IMR-90 (cell line): ENCODE results near the gene FN1.

ENCODE experiments used
- BHLHE40 ChIP-seq: fragments of 150-350 bp; IDR thresholded peaks from 2 replicates; pipeline ENCODE4 v1.6.1; 2016; ENCODE audit warnings: mild to moderate bottlenecking, low read depth, low read length
- CEBPB ChIP-seq: IDR thresholded peaks from 2 replicates; pipeline ENCODE4 v1.6.1; 2012; ENCODE audit warnings: low read depth, low read length, improper control_type of control experiment
- MAFK ChIP-seq: IDR thresholded peaks from 2 replicates; pipeline ENCODE4 v1.6.1; 2012; ENCODE audit warnings: low read depth, low read length, improper control_type of control experiment
- MAZ ChIP-seq: IDR thresholded peaks from 2 replicates; pipeline ENCODE4 v1.6.1; 2012; ENCODE audit warnings: low read depth, mild to moderate bottlenecking, low read length, improper control_type of control experiment, moderate library complexity, borderline replicate concordance
- POLR2A ChIP-seq: IDR thresholded peaks from 2 replicates; pipeline ENCODE4 v1.6.1; 2012; ENCODE audit warnings: mild to moderate bottlenecking, low read depth, low read length
- RCOR1 ChIP-seq: IDR thresholded peaks from 2 replicates; pipeline ENCODE4 v1.6.1; 2012; ENCODE audit warnings: mild to moderate bottlenecking, low read length, improper control_type of control experiment; ENCODE audit not compliant: insufficient replicate concordance
- SMC3 ChIP-seq: fragments of 150-350 bp; IDR thresholded peaks from 2 replicates; pipeline ENCODE4 v1.6.1; 2016; ENCODE audit warnings: low read depth, mild to moderate bottlenecking, antibody characterized with exemption, low read length, moderate library complexity
- TF ChIP-seq, protein P1 (sequence below): conservative IDR thresholded peaks from 2 replicates; pipeline ENCODE4 v1.5.1; 2012; ENCODE audit warnings: mild to moderate bottlenecking, low read depth, low read length, improper control_type of control experiment
- TF ChIP-seq, protein P2 (sequence below): fragments of 150-350 bp; IDR thresholded peaks from 2 replicates; pipeline ENCODE4 v1.6.1; 2016; ENCODE audit warnings: low read depth, mild to moderate bottlenecking, low read length, moderate library complexity, borderline replicate concordance

DNA sequence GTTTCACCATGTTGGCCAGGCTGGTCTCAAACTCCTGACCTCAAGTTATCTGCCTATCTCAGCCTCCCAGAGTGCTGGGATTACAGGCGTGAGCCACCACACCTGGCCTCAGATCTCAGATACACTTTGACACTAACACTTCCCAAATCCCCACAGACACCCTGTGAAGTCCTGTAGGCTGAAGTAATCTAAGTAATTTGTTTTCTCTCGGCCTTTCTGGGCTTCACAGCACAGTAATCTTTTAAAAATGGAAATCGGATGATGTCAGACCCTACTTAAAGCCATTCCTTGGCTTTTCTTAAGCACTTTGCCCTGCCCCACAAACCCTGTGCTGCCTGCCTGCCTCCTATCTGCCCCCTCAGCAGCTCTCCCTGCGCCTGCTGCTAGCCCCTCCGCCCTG lies 107.8 kb downstream of the FN1 start:
- no peak for TF ChIP-seq CEBPB
- TF ChIP-seq, protein P1, sequence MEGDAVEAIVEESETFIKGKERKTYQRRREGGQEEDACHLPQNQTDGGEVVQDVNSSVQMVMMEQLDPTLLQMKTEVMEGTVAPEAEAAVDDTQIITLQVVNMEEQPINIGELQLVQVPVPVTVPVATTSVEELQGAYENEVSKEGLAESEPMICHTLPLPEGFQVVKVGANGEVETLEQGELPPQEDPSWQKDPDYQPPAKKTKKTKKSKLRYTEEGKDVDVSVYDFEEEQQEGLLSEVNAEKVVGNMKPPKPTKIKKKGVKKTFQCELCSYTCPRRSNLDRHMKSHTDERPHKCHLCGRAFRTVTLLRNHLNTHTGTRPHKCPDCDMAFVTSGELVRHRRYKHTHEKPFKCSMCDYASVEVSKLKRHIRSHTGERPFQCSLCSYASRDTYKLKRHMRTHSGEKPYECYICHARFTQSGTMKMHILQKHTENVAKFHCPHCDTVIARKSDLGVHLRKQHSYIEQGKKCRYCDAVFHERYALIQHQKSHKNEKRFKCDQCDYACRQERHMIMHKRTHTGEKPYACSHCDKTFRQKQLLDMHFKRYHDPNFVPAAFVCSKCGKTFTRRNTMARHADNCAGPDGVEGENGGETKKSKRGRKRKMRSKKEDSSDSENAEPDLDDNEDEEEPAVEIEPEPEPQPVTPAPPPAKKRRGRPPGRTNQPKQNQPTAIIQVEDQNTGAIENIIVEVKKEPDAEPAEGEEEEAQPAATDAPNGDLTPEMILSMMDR = no peak
- TF ChIP-seq RCOR1 = no peak
- TF ChIP-seq POLR2A = no peak
- no peak for TF ChIP-seq MAFK
- TF ChIP-seq, protein P2, sequence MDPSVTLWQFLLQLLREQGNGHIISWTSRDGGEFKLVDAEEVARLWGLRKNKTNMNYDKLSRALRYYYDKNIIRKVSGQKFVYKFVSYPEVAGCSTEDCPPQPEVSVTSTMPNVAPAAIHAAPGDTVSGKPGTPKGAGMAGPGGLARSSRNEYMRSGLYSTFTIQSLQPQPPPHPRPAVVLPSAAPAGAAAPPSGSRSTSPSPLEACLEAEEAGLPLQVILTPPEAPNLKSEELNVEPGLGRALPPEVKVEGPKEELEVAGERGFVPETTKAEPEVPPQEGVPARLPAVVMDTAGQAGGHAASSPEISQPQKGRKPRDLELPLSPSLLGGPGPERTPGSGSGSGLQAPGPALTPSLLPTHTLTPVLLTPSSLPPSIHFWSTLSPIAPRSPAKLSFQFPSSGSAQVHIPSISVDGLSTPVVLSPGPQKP = no peak
- TF ChIP-seq SMC3 = no peak
- TF ChIP-seq BHLHE40 = no peak
- no peak for TF ChIP-seq MAZ
